Activated CD4-positive, alpha-beta T cell treated with anti-CD3 and anti-CD28 coated beads for 1 hour (primary cell): Measurements from ENCODE around the gene TBCE.
A peak's percentile ranks its signal among the peaks of the same experiment; 100 is the strongest.

ENCODE experiments used
- DNase-seq: peaks from one replicate; pipeline ENCODE4 v3.0.0-alpha.2; 2020

TBCE gene

GRCh38 chr1:235411489-235412486 lies 44.6 kb downstream of the TBCE start:
- DNase-seq, result no peak

GRCh38 chr1:235415008-235415904 lies 48.0 kb downstream of the TBCE start:
- peak; percentile 37 for DNase-seq

- no peak for DNase-seq
Observed at GRCh38 chr1:235416662-235417049, 49.4 kb downstream of the TBCE start.

GRCh38 chr1:235417086-235417697 lies 50.0 kb downstream of the TBCE start:
- peak; percentile 35 for DNase-seq

- no peak for DNase-seq
Observed at GRCh38 chr1:235421751-235422150, 54.5 kb downstream of the TBCE start.

- DNase-seq, result no peak
Observed at GRCh38 chr1:235423214-235423652, 56.0 kb downstream of the TBCE start.

- DNase-seq, result no peak
Observed at GRCh38 chr1:235424092-235424491, 56.9 kb downstream of the TBCE start.

GRCh38 chr1:235425357-235425756 lies 58.1 kb downstream of the TBCE start:
- no peak for DNase-seq

- no peak for DNase-seq
Observed at GRCh38 chr1:235426143-235426542, 58.9 kb downstream of the TBCE start.

GRCh38 chr1:235426680-235427079 lies 59.5 kb downstream of the TBCE start:
- DNase-seq, result no peak

GRCh38 chr1:235427447-235427846 lies 60.2 kb downstream of the TBCE start:
- DNase-seq, result no peak

- no peak for DNase-seq
Observed at GRCh38 chr1:235429143-235429542, 61.9 kb downstream of the TBCE start.

- DNase-seq, result no peak
Observed at GRCh38 chr1:235430991-235431390, 63.8 kb downstream of the TBCE start.

- no peak for DNase-seq
Observed at GRCh38 chr1:235434001-235434400, 66.8 kb downstream of the TBCE start.

- no peak for DNase-seq
Observed at GRCh38 chr1:235441159-235441685, 74.0 kb downstream of the TBCE start.

- DNase-seq, result no peak
Observed at GRCh38 chr1:235442788-235443429, 75.7 kb downstream of the TBCE start.

GRCh38 chr1:235448616-235449015 lies 81.4 kb downstream of the TBCE start:
- no peak for DNase-seq

GRCh38 chr1:235450433-235450832 lies 83.2 kb downstream of the TBCE start:
- no peak for DNase-seq

GRCh38 chr1:235450886-235451483 lies 83.8 kb downstream of the TBCE start:
- DNase-seq, result no peak

GRCh38 chr1:235454021-235454420 lies 86.8 kb downstream of the TBCE start:
- no peak for DNase-seq

- DNase-seq, result no peak
Observed at GRCh38 chr1:235455097-235455496, 87.9 kb downstream of the TBCE start.

GRCh38 chr1:235455823-235456222 lies 88.6 kb downstream of the TBCE start:
- DNase-seq, result no peak
